Measurements from ENCODE around the gene SART1.

DNA sequence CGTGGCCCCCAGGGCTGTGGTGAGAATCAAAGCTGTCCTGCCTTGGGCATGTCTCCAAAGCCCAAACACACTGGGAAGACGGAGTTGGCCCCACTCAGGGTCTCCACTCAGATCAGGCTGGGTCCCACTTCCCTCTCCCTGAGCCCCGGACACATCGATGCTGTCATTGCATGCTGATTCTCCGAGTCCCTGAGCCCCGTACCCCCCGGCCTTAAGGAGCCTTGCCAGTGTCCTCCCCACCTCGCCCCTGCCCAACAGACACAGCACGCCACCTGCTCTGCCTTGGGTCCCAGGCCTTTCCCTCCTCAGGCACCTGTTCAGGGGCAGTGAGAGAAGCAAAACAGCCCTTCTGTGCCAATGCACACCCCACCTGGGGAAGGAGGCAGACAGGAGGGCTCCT is 25.8 kb downstream of the SART1 start:
- TF ChIP-seq, protein P1, sequence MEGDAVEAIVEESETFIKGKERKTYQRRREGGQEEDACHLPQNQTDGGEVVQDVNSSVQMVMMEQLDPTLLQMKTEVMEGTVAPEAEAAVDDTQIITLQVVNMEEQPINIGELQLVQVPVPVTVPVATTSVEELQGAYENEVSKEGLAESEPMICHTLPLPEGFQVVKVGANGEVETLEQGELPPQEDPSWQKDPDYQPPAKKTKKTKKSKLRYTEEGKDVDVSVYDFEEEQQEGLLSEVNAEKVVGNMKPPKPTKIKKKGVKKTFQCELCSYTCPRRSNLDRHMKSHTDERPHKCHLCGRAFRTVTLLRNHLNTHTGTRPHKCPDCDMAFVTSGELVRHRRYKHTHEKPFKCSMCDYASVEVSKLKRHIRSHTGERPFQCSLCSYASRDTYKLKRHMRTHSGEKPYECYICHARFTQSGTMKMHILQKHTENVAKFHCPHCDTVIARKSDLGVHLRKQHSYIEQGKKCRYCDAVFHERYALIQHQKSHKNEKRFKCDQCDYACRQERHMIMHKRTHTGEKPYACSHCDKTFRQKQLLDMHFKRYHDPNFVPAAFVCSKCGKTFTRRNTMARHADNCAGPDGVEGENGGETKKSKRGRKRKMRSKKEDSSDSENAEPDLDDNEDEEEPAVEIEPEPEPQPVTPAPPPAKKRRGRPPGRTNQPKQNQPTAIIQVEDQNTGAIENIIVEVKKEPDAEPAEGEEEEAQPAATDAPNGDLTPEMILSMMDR (IDR thresholded peaks at IDR 0.05 in 4 of 5, conservative IDR thresholded peaks at IDR 0.05 in 1 of 5): no peak
- no peak for TF ChIP-seq POLR2A (IDR thresholded peaks at IDR 0.05)

Measured in gastrocnemius medialis (tissue), 4 donors.